ENCODE measurements around the gene FMR1NB.

Gene FMR1NB

GRCh38 chrX:148024425-148025148, 43.5 kb downstream of the FMR1NB start:
- in situ Hi-C loops (cut with HindIII; ENCODE audit: low sequenced_read_pairs): no loop called here

DNA sequence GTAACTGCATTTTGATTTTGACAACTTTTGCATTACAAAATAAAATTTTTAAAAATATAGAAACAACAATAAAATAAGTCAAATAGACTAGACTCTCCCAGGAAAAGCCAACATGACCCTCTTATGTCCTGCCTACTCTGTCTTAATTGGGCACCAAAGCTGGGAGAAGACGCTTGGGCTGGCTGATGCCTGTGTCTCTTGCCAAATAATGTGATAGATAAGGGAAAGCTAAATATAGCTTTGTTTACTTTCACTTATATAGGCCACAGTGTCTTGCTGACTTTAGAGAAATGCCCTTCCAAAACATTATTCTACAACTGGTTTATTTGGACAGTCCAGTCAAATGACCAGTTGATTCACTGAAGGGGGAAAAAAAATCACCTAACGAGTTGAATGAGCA, 54.2 kb downstream of the FMR1NB start:
- in situ Hi-C loops (cut with HindIII; ENCODE audit: low sequenced_read_pairs): no loop called here
- TF ChIP-seq, protein P1, sequence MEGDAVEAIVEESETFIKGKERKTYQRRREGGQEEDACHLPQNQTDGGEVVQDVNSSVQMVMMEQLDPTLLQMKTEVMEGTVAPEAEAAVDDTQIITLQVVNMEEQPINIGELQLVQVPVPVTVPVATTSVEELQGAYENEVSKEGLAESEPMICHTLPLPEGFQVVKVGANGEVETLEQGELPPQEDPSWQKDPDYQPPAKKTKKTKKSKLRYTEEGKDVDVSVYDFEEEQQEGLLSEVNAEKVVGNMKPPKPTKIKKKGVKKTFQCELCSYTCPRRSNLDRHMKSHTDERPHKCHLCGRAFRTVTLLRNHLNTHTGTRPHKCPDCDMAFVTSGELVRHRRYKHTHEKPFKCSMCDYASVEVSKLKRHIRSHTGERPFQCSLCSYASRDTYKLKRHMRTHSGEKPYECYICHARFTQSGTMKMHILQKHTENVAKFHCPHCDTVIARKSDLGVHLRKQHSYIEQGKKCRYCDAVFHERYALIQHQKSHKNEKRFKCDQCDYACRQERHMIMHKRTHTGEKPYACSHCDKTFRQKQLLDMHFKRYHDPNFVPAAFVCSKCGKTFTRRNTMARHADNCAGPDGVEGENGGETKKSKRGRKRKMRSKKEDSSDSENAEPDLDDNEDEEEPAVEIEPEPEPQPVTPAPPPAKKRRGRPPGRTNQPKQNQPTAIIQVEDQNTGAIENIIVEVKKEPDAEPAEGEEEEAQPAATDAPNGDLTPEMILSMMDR (IDR thresholded peaks at IDR 0.05; ENCODE audit: low read depth, low read length): no peak

More at GRCh38 chrX:148024425-148025148, 43.5 kb downstream of the FMR1NB start:
- TF ChIP-seq, protein P1 (IDR thresholded peaks at IDR 0.05; ENCODE audit: low read depth, low read length): no peak
- no peak overlapping the region for H3K4me3 ChIP-seq (ENCODE audit: low read depth, low read length)
- no peak for DNase-seq (ENCODE audit: low read depth, low spot score)

GRCh38 chrX:148037020-148037419, 55.9 kb downstream of the FMR1NB start:
- no peak overlapping the region for H3K4me3 ChIP-seq (ENCODE audit: low read depth, low read length)
- DNase-seq (ENCODE audit: low read depth, low spot score): no peak
- in situ Hi-C loops (cut with HindIII; ENCODE audit: low sequenced_read_pairs): no loop called here
- TF ChIP-seq, protein P1 (IDR thresholded peaks at IDR 0.05; ENCODE audit: low read depth, low read length): no peak

More for the DNA sequence above, 54.2 kb downstream of the FMR1NB start:
- H3K4me3 ChIP-seq (ENCODE audit: low read depth, low read length): no peak overlapping the region
- no peak for DNase-seq (ENCODE audit: low read depth, low spot score)

DNA sequence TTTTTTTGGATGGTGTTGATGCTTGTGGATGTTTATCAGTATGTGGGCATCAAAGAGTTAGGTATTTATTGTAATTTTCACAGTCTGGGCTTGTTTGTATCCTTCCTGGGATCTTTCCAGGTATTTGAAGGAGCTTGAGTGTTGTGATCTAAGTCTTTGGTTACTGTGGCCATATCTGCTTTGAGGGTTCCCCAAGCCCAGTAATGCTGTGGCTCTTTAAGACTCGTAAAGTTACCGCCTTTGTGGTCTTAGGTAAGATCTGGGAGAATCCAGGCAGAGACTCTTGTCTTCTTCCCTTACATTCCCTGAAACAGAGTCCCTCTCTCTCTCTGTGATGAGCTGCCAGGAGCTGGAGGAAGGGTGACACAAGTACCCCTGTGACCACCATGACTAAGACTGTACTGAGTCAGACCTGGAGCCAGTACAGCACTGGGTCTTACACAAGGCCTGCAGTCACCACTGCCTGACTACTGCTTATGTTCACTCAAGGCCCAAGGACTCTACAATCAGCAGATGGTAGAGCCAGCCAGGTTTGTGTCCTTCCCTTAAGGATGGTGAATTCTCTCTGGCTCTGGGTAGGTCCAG, 62.2 kb downstream of the FMR1NB start:
- in situ Hi-C loops (cut with HindIII; ENCODE audit: low sequenced_read_pairs): no loop called here
- TF ChIP-seq, protein P1 (IDR thresholded peaks at IDR 0.05; ENCODE audit: low read depth, low read length): no peak
- H3K4me3 ChIP-seq (ENCODE audit: low read depth, low read length): no peak overlapping the region
- peak; percentile 19 for DNase-seq (ENCODE audit: low read depth, low spot score)

- in situ Hi-C loops (cut with HindIII; ENCODE audit: low sequenced_read_pairs): no loop called here
- H3K4me3 ChIP-seq (ENCODE audit: low read depth, low read length): no peak overlapping the region
- TF ChIP-seq, protein P1 (IDR thresholded peaks at IDR 0.05; ENCODE audit: low read depth, low read length): no peak
- DNase-seq (ENCODE audit: low read depth, low spot score): no peak
Observed at GRCh38 chrX:148047200-148047599, 66.1 kb downstream of the FMR1NB start.

DNA sequence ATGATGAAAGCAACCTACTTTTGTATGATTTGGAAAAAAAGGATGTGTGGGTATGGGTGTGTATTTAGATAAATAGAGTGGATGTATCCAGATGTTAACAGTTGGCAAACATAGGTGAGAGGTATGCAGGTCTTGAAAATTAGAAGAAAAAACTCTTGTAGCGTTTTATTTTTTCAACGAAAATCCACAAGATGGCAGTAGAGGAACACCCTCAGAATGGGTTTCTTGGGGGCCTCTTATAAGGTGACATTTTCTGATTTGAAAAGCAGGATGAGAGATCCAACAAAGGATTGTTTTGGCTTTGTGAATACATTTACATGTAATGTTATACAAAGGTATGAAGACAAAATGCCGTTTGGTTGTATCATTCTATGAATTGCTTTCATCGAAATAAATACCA, 68.3 kb downstream of the FMR1NB start:
- no peak overlapping the region for H3K4me3 ChIP-seq (ENCODE audit: low read depth, low read length)
- TF ChIP-seq, protein P1 (IDR thresholded peaks at IDR 0.05; ENCODE audit: low read depth, low read length): peak; percentile 52
- in situ Hi-C loops (cut with HindIII; ENCODE audit: low sequenced_read_pairs): no loop called here
- DNase-seq (ENCODE audit: low read depth, low spot score): peak; percentile 41
